Measurements from ENCODE around the gene MVB12B.
A peak's percentile ranks its signal among the peaks of the same experiment; 100 is the strongest.

The MVB12B gene

DNA sequence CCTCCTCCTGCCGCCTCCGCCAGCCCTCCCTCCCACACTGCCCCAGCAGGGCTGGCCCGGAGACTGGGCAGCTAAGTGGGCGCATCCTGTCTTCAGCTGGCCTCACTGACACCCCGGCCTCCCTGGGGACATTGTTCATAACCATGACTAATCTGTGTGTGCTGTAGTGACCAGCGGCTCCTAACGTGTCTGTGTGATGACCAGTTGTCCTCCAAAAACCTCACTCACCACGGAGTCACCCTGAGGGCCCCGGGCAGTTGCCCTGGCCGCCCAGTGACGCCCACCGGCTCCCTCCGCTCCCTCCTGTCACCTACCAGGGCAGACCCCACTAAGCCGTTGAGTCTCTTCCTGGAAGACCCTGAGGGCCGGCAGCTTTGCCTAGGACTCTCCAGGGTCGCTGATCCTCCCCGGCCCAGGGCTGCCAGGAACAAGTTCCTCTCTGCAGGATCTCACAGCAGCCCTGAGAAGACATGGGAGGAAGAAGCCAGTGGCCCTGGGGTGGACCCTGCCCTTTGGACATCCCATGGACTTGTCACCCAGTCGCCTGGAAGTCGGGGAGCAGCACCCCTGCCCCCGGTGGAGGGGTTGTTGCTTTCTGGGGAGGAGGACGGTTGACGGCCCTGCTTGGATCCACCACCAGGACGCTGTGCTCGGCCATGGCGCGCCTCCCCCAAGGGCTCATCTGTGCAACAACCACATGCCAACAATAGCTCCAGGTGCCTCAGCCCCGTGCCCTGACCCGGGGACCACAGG, 176.9 kb downstream of the MVB12B start:
- no peak overlapping the region for H3K4me3 ChIP-seq (ENCODE audit: low read length)
- peak; percentile 41 for DNase-seq (ENCODE audit: low read depth)
- TF ChIP-seq, protein P1, sequence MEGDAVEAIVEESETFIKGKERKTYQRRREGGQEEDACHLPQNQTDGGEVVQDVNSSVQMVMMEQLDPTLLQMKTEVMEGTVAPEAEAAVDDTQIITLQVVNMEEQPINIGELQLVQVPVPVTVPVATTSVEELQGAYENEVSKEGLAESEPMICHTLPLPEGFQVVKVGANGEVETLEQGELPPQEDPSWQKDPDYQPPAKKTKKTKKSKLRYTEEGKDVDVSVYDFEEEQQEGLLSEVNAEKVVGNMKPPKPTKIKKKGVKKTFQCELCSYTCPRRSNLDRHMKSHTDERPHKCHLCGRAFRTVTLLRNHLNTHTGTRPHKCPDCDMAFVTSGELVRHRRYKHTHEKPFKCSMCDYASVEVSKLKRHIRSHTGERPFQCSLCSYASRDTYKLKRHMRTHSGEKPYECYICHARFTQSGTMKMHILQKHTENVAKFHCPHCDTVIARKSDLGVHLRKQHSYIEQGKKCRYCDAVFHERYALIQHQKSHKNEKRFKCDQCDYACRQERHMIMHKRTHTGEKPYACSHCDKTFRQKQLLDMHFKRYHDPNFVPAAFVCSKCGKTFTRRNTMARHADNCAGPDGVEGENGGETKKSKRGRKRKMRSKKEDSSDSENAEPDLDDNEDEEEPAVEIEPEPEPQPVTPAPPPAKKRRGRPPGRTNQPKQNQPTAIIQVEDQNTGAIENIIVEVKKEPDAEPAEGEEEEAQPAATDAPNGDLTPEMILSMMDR (conservative IDR thresholded peaks at IDR 0.05; ENCODE audit: low read length), result no peak

DNA sequence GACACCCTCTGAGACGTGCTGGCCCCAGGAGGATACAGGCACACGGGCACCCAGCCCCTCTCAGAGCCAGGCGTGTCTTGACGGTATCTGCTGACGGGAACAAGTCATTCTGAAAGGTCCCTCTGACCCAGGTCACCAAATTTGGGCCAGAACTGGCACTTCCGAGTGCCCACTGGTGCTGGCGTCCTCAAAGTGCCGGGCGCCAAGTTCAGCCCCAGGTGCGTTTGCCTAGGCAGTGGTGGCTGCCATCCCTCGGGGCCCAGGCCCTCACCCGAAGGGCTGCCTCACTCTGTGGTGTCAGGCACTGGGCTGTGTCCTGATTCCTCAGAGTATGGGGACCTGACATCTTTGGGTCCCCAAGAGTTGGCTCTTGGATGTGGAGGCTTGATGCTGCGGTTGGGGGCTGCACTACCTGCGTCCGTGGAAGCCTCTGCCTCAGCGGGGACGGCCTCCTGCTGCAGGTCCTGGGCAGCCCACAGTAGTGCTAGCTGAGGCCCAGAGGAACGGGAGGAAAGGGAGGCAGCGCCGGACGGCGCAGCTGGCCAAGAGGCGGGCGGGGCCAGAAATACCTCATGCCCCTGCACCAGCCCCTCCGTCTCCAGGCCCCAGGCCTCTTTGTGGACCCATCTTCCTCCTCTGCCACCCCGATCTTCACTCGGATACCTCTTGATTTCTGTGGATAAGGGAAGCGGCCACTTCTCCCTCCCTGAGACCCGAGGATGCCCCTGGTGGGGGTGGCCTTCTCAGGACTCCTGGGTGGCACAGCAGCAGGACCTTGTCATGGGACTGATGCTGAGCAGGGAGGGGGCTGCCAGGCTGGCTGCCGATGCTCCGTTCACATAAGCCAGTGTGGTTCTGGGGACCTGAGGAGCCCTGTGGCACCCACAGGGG, 177.7 kb downstream of the MVB12B start:
- no peak overlapping the region for H3K4me3 ChIP-seq (ENCODE audit: low read length)
- DNase-seq (ENCODE audit: low read depth), result no peak
- TF ChIP-seq, protein P1 (conservative IDR thresholded peaks at IDR 0.05; ENCODE audit: low read length), result no peak

DNA sequence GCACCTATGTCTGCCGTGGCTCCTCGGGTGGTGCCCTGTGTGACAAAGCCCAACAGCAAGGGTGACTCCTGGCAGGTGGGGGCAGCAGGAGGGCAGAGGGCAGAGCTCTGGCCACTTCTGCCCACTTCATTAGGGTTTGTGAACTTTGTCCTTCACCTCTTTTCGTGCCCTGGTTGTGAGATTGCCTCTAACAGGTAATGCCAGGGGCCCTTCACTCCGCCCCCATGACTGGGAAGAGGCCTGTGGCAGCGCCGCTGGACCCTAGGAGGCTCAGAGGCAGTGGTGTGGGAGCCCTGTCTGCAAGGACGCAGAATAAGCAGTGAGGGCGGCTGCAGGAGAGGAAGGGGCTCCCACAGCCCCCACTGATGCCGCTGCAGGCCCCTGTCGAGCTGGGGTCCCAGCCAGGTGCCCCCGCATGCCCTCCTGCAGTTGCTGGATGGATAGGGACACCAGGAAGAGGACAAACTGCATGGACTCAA, 178.4 kb downstream of the MVB12B start:
- TF ChIP-seq, protein P1 (conservative IDR thresholded peaks at IDR 0.05; ENCODE audit: low read length), result no peak
- no peak overlapping the region for H3K4me3 ChIP-seq (ENCODE audit: low read length)
- DNase-seq (ENCODE audit: low read depth), result no peak

DNA sequence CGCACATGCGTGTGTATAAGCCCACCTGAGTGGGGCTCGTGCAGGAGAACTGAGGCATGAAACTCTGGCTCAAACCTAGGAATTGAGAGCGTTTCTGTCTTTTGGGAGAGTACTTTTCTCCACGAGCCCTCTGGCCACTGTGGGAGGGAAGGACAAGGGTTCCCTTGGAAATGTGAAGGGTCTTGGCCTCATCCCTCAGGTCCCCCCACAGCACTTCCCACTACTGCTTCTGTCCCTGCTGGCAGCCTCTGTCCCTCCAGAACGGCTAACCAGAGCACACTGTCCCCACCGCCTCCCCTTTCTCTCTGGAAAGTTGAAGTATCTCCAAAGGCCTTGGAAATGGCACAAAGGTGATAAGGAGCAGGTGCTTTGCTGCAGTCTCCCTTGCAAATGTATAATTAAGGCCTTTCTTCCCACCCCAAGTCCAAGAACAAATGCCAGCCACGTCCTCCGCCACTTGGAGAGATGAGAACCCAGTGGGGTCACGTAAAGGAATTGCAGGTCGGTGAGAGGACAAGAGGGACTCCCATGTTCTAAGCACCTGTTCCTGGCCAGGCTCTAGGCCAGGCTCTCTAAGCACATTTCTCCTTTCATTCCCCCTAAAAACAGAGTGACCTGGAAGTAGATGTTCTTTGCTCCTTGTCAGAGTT, 179.2 kb downstream of the MVB12B start:
- TF ChIP-seq, protein P1 (conservative IDR thresholded peaks at IDR 0.05; ENCODE audit: low read length), result no peak
- no peak overlapping the region for H3K4me3 ChIP-seq (ENCODE audit: low read length)
- DNase-seq (ENCODE audit: low read depth), result no peak

DNA sequence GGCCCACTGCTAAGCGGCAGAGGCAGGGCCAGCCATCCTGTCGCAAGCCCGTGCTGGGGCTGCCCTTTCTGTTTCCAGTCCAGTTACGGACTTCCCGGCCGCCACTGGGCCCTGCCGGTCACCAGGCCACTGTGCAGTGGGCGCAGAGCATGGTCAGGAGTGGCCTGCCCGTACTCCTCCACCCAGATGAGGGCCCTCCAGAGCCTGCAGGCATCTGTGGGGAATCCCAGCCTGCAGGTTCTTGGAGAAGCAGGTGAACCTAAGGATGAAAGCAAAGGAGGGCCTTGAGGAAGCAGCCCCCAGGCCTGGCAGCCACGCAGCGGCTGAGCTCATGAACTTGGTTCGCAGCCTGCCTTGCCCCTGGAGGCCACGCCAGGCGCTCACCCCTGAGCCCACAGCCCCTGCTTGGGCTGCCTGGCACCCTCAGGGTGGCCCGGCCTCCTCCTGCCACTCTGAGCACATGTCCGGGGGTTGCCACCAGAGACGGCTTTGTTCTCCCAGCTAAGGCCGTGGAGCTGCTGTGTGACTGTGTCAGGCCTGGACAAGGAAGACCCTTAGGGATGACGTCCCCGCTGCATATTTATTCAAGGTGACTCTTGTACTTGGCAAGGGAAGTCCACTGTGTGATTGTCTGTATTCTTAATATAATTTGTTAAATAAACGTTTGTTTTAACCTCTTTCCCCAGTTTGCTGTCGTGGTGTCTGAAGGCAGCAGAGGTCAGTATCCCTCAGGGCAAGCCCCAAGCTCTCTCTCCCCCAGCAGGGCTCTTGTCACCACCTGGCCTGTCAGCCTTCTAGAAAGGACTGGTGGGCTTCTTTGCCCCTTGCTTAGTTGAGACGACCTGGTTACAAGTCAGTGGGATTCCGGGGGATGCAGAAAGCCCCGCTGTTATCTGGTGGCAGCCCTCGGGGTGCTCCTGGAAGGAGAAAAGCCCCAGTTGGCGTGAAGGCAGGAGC, 180.0 kb downstream of the MVB12B start:
- DNase-seq (ENCODE audit: low read depth), result no peak
- TF ChIP-seq, protein P1 (conservative IDR thresholded peaks at IDR 0.05; ENCODE audit: low read length), result no peak
- H3K4me3 ChIP-seq (ENCODE audit: low read length), result no peak overlapping the region

Measured in AG10803 (cell line).